Measurements from ENCODE around the gene BICD1.
A peak's percentile ranks its signal among the peaks of the same experiment; 100 is the strongest.
"Not testable (repeated sequence)": the region's sequence is repeated elsewhere in the genome, so short reads cannot be mapped to it uniquely, and the experiment has no call there.

Gene BICD1

DNA sequence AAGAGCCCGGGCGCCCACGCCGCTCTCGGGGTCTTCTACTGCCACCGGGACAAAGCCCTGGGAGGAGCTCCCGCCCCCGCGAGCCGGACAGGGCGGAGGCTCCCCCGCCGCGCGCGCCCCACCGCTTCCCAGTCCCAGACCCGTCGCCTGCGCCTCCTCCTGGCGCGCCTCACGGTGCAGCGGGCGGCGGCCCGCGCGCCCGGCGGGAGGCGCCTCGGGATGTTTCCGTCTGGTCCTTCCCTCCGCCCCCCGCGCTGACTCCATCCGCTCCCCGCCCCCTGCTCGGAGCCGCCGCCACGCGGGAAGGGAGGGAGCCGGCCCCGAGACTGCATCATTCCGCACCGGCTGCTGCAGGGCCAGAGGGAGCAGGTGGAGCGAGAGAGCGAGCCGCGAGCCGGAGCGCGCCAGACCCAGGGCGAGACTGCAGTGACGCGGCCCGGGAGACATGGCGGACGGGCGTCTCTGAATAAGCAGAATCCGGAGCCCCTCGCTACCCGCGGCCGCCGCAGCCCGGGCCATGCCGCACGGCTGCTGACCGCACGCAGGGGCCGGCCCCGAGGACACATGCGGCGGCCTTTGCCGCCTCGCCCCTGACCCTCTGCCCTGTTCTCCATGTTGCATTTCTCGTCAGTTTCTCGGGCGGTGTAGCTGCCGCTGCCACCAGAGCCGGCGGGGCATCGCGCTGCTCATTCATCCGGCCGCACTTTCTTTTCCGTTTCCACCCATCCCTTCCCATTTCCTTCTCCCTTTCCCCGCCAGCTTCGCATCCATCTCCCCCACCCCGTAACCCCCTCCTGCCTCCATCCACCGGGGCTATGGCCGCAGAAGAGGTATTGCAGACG, at the start of gene BICD1:
TSS of gene BICD1 (plus strand) at position 331 of the 842 bp plus-strand sequence. CDS start at position 816, 485 bp downstream.
- peak; percentile 55 for DNase-seq (ENCODE audit: low spot score)

- no peak for DNase-seq (ENCODE audit: low spot score)
Observed at GRCh38 chr12:32061033-32061432, 45.6 kb upstream of the BICD1 start.

DNA sequence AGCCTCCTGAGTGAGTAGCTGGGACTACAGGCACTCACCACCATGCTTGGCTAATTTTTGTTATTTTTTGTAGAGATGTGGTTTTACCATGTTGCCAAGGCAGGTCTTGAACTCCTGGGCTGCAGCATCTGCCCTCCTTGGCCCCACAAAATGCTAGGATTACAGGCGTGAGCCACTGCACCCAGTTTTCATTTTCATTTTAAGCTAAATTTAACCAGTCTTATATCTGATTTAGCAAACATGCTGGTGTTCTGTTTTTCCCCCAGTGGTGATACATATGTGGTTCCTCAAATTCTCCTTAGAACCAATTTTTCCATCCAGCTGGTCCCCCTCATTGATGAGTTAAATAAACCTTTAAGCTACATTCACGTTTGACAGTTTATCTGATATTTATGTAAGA, 43.8 kb upstream of the BICD1 start:
- DNase-seq (ENCODE audit: low spot score) = no peak

DNA sequence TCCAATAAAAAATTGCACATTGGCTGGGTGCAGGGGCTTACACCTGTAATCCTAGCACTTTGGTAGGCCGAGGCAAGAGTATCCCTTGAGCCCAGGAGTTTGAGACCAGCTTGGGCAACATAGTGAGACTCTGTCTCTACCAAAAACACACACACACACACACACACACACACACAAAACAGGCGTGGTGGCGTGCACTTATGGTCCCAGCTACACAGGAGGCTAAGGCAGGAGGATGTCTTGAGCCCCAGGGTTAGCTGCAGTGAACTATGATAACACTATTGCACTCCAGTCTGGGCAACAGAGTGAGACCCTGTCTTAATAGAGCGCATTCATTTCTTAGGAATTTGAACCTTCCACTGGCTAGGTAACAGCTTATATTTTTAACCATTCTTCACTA, 42.9 kb upstream of the BICD1 start:
- DNase-seq (ENCODE audit: low spot score) = no peak

DNA sequence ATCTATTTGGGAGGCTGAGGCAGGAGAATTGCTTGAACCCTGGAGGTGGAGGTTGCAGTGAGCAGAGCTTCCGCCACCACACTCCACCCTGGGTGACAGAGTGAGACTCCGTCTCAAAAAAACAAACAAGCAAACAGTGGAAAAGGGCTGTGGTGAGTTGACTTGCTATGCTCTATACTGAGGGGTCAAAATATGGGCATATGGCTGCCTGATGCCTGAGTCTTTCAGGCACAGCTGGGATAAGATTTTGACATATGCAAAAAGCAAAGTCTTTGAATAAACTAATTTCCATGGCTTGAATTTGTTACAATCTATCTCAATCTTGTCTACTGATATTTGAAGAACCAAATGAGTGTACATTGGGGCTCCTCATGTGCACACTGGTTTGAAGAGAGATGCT, 40.4 kb upstream of the BICD1 start:
- DNase-seq (ENCODE audit: low spot score) = no peak

DNA sequence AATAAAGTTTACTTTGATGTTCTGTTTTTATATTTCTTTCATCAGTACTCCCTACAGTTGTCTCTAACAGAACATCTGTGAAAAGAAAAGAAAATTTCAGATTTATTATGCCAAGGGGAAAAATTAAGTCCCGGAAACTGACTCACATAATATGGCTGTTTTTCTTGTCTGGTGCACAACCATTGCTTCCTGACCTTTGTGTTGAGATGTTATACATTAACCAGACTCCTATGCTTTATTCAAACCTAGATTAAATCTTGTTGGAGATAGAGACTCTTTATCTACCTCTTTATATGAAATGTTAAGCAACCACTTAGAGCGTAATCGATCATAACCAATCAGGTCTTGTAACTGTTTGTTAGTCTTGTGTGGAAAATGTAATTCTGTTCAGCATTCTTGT, 37.6 kb upstream of the BICD1 start:
- DNase-seq (ENCODE audit: low spot score) = no peak

- DNase-seq (ENCODE audit: low spot score) = no peak
Observed at GRCh38 chr12:32069731-32070130, 36.9 kb upstream of the BICD1 start.

GRCh38 chr12:32070370-32070769, 36.3 kb upstream of the BICD1 start:
- no peak for DNase-seq (ENCODE audit: low spot score)

GRCh38 chr12:32072102-32072501, 34.5 kb upstream of the BICD1 start:
- DNase-seq (ENCODE audit: low spot score) = no peak

DNA sequence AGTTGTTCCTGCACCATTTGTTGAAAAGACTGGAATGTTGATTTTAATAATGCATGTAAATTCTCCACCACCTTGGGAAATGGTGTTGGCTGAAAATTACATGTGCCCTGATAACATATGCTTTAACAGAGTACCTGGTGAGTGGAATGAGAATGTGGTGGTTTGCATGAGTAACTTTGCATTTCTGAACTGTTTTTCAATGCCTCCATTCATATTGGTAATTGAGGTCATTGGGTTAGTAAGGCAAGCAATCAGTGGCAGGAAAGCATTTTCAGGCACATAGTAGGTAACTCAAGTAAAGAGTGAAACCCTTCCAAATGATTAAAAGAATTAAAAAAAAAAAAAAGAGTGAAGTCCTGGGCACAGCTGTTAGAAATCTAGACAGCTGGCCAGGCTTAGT, 32.2 kb upstream of the BICD1 start:
- no peak for DNase-seq (ENCODE audit: low spot score)

DNA sequence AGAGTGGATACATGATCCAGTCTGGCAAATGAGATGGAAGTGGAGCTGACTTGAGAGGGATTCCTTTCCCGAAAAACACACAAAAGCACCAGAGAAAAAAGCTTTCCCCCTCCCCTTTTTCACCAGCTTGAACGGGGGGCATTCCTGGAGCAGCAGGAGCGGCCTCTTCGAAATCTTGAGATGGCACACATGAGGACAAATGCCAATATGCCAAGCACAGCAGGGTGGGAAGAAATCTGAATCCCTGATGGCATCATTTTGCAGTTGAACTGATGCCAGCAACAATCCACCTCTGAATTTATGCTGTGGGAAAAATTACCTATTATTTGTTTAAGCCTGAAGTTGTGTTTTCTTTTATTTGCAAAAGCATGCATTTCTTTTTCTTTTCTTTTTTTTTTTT, 29.7 kb upstream of the BICD1 start:
- no peak for DNase-seq (ENCODE audit: low spot score)

- no peak for DNase-seq (ENCODE audit: low spot score)
Observed at GRCh38 chr12:32080435-32080834, 26.2 kb upstream of the BICD1 start.

DNA sequence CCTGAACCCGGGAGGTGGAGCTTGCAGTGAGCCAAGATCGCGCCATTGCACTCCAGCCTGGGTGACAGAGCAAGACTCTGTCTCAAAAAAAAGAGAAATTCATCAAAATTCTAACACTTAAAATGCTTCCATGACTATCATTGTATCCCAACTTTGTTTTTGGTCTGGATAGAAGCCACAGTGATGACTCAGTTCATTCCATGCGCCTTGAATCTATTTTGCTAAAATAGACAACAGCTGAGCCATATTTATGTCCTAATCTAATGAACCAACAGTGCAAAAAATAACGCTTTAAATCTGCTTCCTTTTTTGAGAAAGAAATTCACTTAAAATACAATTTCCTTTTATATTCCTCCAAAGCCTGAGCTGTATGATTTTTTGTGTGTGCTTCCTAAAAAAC, 23.2 kb upstream of the BICD1 start:
- peak; percentile 41 for DNase-seq (ENCODE audit: low spot score)

- no peak for DNase-seq (ENCODE audit: low spot score)
Observed at GRCh38 chr12:32084017-32084688, 22.5 kb upstream of the BICD1 start.

GRCh38 chr12:32084753-32085152, 21.9 kb upstream of the BICD1 start:
- no peak for DNase-seq (ENCODE audit: low spot score)

- DNase-seq (ENCODE audit: low spot score) = no peak
Observed at GRCh38 chr12:32087306-32087705, 19.3 kb upstream of the BICD1 start.

DNA sequence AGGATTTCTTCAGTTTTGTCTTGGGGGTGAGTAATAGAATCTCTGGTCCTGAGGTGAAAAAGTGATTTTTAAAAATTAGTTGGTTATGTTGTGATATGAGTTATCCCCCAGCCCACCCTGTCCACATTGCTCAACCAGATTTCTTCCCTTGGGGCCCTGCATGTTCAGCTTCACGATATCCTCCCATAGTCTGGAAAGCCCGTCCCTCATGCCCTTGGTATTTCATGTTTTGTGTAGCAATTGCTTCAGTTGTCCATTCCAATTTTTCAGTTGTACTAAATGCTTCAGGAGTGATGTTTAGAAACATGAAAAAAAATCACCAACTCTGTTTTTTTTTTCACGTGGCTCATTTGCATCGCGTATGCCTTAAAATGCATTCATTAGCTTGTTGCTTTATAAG, 17.5 kb upstream of the BICD1 start:
- DNase-seq (ENCODE audit: low spot score) = no peak

- peak; percentile 56 for DNase-seq (ENCODE audit: low spot score)
Observed at GRCh38 chr12:32089586-32089985, 17.1 kb upstream of the BICD1 start.

DNA sequence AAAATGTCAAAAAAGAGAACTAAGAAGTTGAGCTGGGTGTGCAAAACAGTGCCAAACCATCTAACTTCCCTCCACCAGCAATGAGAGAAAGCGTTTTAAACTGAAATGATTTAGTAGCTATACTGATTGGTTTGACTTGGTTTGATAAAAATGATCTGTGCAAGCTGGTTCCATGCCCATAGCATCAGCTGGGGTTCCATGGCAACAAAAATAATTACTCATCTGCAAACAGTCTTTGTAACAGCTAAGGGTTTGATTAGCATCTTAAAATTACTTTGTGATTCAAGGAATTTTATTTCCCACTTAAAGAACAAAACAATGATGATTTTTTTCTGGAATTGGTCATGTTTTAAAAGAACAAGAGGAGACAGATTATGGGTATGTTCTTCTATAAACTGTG, 15.0 kb upstream of the BICD1 start:
- DNase-seq (ENCODE audit: low spot score) = no peak

DNA sequence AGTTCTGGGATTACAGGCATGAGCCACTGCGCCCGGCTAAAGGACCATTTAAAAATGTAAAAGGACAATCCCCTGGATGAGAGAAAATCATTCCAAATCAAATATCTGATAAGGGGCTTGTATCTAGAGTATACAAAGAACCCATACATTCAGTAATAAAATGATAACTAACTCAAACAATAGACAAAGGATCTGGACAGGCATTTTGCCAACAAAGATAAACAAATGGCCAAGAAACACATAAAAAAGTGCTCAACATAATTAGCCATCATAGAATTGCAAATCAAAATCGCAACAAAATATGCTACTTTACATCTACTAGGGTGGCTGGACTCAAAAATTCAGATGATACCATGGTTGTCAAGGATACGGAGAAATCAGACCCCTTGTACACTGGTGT, 8.5 kb upstream of the BICD1 start:
- DNase-seq (ENCODE audit: low spot score) = no peak

GRCh38 chr12:32099275-32099674, 7.4 kb upstream of the BICD1 start:
- not testable (repeated sequence) for DNase-seq (ENCODE audit: low spot score)

GRCh38 chr12:32100361-32100760, 6.3 kb upstream of the BICD1 start:
- no peak for DNase-seq (ENCODE audit: low spot score)

DNA sequence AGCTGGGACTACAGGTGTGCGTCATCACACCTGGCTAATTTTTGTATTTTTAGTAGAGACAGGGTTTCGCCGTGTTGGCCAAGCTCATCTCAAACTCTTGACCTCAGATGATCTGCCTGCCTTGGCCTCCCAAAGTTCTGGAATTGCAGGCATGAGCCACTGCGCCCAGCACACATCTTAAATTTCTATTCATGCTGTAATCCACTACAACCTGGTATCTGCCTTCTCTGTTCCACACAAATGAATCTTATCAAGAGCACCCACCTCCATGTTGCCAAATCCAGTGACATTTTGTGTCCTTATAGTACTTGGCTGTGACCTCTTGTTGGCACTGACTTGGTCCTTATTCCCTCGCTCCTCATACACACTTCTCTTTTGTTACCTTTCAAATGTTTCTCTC, 5.8 kb upstream of the BICD1 start:
- DNase-seq (ENCODE audit: low spot score) = no peak

- no peak for DNase-seq (ENCODE audit: low spot score)
Observed at GRCh38 chr12:32102234-32102633, 4.4 kb upstream of the BICD1 start.
